PC-9 (cell line): ENCODE measurements around the gene PPP1R37.

ENCODE experiments used
- CTCF ChIP-seq: fragments of 200-600 bp; sonication (generic); conservative IDR thresholded peaks from 2 replicates; pipeline ENCODE4 v1.6.1; 2017; ENCODE audit warnings: mixed run types, antibody characterized with exemption, mild to moderate bottlenecking, moderate library complexity
- EZH2 ChIP-seq: fragments of 200-600 bp; sonication (generic); IDR thresholded peaks from 2 replicates; pipeline ENCODE4 v1.8.0; 2017; ENCODE audit warnings: antibody characterized with exemption, low read depth

DNA sequence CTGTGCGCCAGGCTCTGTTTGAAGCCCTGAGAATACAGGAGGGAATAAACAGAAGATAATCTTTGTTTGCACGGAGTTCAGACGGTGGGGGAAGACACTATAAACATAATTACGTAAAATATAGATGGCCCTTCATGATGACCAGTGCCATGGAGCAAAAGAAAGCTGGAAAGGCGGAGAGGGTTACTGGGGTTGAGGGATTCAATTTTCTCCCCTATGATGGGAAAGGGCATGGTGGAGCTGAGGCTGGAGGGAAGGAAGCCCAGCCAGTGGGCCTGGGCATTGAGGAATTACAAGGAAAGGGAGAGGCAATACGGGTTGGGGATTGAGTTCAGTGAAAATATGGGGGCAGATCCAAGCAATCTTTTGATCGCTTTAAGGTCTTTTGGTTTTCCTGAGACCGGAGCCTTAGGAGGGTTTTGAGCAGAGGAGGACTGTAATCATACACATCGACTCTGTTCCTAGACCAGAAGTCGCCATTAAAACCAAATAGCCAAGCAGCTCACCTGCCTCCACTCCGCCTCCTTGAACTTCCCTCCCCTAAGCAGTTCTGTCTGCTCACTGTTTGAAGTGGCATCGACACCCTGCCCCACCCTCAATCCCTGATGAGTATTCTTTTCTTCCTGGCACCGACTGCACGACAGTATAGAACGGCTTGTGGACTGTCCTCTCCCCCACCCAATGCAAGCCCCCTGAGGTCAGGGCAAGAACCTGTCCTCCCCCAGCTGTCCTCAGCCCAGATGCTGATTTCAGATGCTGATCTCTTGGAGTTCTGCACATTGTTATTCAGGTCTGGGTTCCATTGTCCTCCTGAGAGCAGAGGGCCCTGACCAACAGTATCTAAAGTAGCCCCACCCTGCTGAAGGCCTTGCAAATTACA, 15.9 kb upstream of the PPP1R37 start:
- TF ChIP-seq CTCF = no peak
- TF ChIP-seq EZH2 = no peak
